NCI-H524 treated with DMSO at 0.1 percent for 48 hours (cell line): ENCODE results near the gene CLK4.

ENCODE experiments used
- DNase-seq: peaks from one replicate; lab custom pipeline; 2025; lab: John Stamatoyannopoulos, UW

CLK4 gene

GRCh38 chr5:178553517-178553916 is 73.3 kb downstream of the CLK4 start:
- no peak for DNase-seq
